ENCODE data around the gene CHST11.

CHST11 gene

DNA sequence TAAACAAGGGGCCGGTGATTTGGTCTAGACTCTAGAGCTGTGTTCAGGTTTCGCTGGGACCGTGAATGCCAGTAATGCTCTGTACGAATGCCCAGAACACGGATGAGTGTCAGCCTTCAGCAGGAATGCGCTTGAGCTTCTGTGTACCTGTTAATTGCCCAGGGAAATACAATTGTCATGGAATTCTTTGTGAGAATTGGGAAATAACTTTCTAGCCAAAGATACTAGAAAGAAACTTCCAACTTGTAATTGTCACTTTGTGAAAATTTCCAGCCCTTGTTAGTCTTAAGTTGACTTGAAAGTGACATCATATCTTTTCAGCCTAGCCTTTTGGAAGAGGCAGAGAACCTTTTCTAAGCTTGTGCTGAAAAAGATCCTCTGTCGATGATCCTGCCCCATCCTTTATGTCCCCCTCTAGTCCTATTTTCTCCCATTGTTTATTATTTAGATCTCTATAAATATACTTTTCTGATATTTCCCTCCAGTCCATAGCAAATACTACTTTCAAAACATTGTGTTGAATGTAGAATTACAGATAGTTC is 2.7 kb downstream of the CHST11 start:
- H3K27ac Mint-ChIP-seq: peak overlapping the region; percentile 94
- peaks cover 34% of the 10 kb centered on the region for H3K4me1 Mint-ChIP-seq
- H3K36me3 Mint-ChIP-seq: peaks cover 1% of the 10 kb centered on the region
- ATAC-seq (ENCODE audit: low read depth) (no peak), DNase-seq (ENCODE audit: low spot score in 2 of 2) (no peak)
- peak overlapping the region; percentile 99 for H3K4me3 Mint-ChIP-seq
- H3K27me3 Mint-ChIP-seq: no peaks in the 10 kb centered on the region
- H3K9me3 Mint-ChIP-seq: no peaks in the 10 kb centered on the region

DNA sequence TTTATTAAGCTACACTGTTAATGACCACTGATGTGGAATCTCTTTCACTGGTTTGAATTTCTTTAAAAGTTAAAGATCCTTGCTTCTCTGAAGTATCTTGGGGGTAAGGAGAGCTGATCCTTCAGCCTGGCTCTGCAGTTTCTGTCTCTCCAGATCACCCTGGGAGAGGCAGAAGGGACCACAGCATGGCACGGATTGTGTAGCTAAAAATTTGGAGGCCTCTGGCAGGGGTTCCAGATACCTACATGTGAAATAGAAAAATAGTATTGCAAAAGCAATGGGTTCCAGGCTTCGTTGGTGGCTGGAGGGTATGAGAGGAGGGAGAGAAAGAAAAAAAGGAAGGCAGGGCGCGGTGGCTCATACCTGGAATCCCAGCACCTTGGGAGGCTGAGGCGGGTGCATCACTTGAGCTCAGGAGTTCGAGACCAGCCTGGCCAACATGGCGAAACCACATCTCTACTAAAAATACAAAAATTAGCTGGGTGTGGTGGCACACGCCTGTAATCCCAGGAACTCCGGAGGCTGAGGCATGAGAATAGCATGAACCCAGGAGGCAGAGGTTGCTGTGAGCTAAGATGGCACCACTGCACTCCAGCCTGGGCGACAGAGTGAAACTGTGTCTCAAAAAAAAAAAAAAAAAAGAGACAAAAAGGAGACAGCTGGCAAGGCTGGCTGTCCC is 3.4 kb downstream of the CHST11 start:
- Mint-ChIP-seq H3K27me3 (no peaks in the 10 kb centered on the region), H3K4me1 (peaks cover 34% of the 10 kb centered on the region), H3K9me3 (no peaks in the 10 kb centered on the region), H3K27ac (peak overlapping the region; percentile 94), H3K4me3 (peak overlapping the region; percentile 99), H3K36me3 (peaks cover 1% of the 10 kb centered on the region)
- DNase-seq (ENCODE audit: low spot score in 2 of 2) (no peak), ATAC-seq (ENCODE audit: low read depth) (no peak)

DNA sequence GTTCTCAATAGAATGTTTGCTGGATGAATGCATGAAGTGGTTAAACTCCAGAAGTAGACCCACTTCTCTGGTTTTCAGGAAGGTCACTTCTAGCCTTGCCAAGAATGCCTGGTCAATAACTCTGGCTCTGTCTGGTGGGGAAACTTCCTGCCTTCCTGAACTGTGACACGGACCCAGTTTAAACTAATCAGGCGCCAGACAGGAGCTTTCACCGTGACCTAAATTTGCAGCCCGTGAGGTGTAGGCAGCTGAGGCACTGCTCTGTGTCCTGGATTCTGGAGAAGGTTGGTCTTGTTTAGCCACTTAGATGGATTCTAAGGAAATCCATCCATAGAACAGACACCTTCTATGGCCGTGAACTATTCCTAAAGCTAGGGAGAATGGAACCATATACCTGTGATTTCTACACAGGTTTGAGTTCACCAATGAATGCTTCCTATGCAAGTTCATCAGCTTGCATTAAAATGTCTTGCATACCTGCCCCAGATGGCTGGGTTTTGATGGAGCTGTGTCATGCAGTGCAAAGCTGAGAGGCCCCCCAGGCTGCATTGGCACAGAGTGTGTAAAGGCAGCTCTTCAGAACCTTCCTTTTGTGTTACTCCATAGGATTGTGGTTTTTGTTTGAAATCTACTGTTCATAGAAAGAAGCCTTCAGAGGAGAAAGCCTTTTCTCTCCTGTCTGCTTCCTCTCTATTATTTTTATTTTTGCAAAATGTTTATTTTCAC is 4.4 kb downstream of the CHST11 start:
- H3K9me3 Mint-ChIP-seq: no peaks in the 10 kb centered on the region
- H3K4me1 Mint-ChIP-seq: peaks cover 35% of the 10 kb centered on the region
- H3K4me3 Mint-ChIP-seq: peak overlapping the region; percentile 35
- H3K36me3 Mint-ChIP-seq: peaks cover 1% of the 10 kb centered on the region
- DNase-seq (ENCODE audit: low spot score in 2 of 2): no peak
- no peak for ATAC-seq (ENCODE audit: low read depth)
- peak overlapping the region; percentile 94 for H3K27ac Mint-ChIP-seq
- H3K27me3 Mint-ChIP-seq: no peaks in the 10 kb centered on the region

DNA sequence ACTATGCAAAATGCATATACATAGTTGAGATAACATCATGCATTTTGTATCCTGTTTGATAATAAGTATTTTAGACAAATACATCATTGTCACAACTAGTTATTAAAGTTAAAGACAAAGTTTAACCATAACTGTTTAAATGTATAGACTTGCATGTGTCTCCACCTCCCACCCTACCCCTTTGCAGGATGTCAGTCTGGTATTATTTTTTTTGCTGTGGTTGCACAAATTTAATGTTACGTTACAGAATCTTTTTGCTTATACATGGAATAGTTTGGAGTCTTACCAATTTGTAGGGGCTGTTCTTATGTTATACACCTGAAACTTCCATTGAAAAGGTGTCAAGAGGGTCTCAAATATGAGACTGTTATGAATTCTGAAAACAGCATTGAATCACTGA is 5.6 kb downstream of the CHST11 start:
- no peak for ATAC-seq (ENCODE audit: low read depth)
- H3K36me3 Mint-ChIP-seq: no peaks in the 10 kb centered on the region
- H3K27ac Mint-ChIP-seq: peak overlapping the region; percentile 84
- peak overlapping the region; percentile 12 for H3K4me3 Mint-ChIP-seq
- no peaks in the 10 kb centered on the region for H3K27me3 Mint-ChIP-seq
- H3K9me3 Mint-ChIP-seq: no peaks in the 10 kb centered on the region
- peaks cover 44% of the 10 kb centered on the region for H3K4me1 Mint-ChIP-seq
- DNase-seq (ENCODE audit: low spot score in 2 of 2): no peak

DNA sequence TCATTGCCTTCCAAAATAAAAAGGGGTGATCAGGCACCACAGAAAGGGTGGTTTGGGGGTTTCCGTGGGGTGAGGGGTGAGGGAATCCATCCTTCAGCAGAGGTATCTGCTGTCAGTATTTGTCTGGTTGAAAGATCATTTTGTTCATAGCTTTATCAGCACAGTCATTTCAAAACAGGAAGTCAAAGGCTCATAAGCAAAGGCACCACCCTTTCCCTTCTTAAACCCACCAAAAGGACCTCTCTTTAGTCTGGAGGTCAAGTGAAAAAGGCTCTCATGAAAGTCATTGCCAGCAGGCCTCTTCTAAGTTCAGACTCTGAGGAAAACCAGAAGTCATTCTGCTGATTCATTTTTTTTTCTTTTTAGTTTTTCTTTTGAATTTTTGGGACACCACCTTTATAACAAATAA is 6.2 kb downstream of the CHST11 start:
- ATAC-seq (ENCODE audit: low read depth) (peak; percentile 68), DNase-seq (ENCODE audit: low spot score in 2 of 2) (peak in 1 of 2 donors; percentile 44)
- peaks cover 49% of the 10 kb centered on the region for H3K4me1 Mint-ChIP-seq
- peak overlapping the region; percentile 84 for H3K27ac Mint-ChIP-seq
- no peaks in the 10 kb centered on the region for H3K27me3 Mint-ChIP-seq
- no peaks in the 10 kb centered on the region for H3K9me3 Mint-ChIP-seq
- peak overlapping the region; percentile 78 for H3K4me3 Mint-ChIP-seq
- H3K36me3 Mint-ChIP-seq: no peaks in the 10 kb centered on the region

DNA sequence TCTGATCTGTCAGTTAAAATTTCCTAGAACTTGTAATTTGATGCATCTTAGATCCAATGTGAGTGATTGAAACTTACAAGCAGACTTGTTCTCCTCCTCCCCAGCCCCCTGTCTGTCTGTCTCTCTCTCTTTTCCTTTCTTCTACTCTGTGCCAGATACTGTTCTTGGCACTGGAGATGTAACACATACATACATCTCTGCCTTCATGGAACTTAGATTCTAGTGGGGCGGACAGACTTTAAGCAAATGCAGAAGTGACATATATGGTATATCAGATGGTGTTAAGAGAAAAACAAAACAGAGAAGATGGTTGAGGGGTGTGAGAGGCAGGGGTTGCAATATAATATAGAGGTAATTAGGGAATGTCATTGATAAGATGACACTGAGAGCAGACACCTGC is 6.6 kb downstream of the CHST11 start:
- H3K4me3 Mint-ChIP-seq: peak overlapping the region; percentile 32
- DNase-seq (ENCODE audit: low spot score in 2 of 2): no peak
- H3K36me3 Mint-ChIP-seq: no peaks in the 10 kb centered on the region

DNA sequence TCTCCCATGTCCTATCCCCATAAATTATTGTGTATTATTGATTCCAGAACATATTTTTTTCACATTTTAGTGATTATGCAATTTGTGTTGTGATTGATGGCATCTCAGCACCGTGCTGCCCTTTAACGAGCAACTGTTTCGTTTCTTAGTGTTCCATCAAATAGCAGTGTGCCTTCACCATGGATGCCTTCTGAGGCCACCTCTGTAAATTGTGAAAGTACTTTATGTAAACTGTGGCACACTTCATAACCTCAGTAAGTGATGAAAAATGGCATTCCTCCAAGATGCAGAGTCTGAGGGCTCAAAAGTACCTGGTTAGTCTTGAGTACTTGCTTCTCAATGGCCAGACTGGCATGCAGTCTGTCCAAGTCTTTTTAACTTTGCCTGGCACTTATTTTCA is 8.2 kb downstream of the CHST11 start:
- H3K4me3 Mint-ChIP-seq: peak overlapping the region; percentile 17
- H3K4me1 Mint-ChIP-seq: peaks cover 58% of the 10 kb centered on the region
- H3K27ac Mint-ChIP-seq: peak overlapping the region; percentile 33
- no peak for ATAC-seq (ENCODE audit: low read depth)
- no peaks in the 10 kb centered on the region for H3K9me3 Mint-ChIP-seq
- DNase-seq (ENCODE audit: low spot score in 2 of 2): no peak
- H3K36me3 Mint-ChIP-seq: no peaks in the 10 kb centered on the region
- H3K27me3 Mint-ChIP-seq: no peaks in the 10 kb centered on the region

More for the DNA sequence above, 6.6 kb downstream of the CHST11 start:
- peak; percentile 21 for ATAC-seq (ENCODE audit: low read depth)
- Mint-ChIP-seq H3K4me1 (peaks cover 52% of the 10 kb centered on the region), H3K9me3 (no peaks in the 10 kb centered on the region), H3K27ac (peak overlapping the region; percentile 84), H3K27me3 (no peaks in the 10 kb centered on the region)

DNA sequence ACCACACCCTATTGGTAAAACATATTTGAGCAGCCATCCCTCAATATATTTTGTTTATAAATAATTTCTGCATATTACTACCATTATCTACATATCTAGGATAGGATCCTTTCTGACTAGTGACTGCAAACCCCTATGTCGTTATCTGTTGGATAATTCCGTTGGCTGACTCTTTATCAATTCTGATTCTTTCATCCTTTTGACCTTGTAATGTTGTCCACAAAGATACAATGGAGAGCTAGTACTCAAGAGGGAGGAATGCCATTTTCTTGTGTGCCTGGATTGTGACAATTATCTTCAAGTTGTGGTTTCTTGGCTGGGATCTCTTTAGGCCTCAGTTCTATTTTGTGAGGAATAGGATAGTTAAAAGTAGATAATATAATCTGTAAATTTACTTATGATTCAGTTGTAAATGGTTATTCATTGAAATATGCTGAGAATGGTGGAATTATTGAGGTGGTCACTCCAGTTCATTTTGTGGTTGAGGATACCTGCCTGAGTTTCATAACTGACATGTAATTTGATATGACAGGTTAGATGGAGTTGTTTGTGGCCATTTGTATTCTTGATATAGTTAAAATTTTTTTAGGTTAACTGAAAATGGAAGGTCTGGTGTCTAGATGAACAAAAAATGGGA is 10.1 kb downstream of the CHST11 start:
- H3K4me3 Mint-ChIP-seq: no peak overlapping the region
- no peaks in the 10 kb centered on the region for H3K9me3 Mint-ChIP-seq
- H3K27ac Mint-ChIP-seq: peak overlapping the region; percentile 10
- H3K27me3 Mint-ChIP-seq: no peaks in the 10 kb centered on the region
- H3K36me3 Mint-ChIP-seq: peaks cover 9% of the 10 kb centered on the region
- peaks cover 63% of the 10 kb centered on the region for H3K4me1 Mint-ChIP-seq
- DNase-seq (ENCODE audit: low spot score in 2 of 2): no peak
- ATAC-seq (ENCODE audit: low read depth): no peak

DNA sequence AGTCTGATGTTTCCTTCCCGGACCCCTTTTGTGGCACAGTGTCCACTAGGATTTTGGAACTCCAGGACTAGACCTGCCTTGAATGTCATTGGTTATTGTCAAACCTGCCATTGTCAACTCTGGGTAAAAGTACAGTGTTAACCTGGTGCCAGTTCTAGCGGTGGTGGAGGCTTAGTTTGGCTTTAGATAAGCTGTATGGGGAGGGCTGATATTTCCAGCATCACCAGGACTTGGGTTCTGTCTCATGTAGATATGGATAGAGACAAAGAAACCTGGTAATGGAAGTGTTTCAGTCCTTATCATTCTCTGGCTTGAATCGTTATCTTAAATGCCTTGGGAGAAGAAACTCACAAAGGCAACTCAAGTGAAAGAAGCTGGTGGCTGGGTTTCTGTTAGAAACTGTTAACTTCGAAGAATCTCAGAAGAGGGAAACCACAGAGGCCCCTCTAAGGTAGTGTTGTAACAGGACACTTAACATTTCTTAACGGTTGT is 10.6 kb downstream of the CHST11 start:
- no peaks in the 10 kb centered on the region for H3K27me3 Mint-ChIP-seq
- peak overlapping the region; percentile 10 for H3K27ac Mint-ChIP-seq
- ATAC-seq (ENCODE audit: low read depth): no peak
- H3K9me3 Mint-ChIP-seq: no peaks in the 10 kb centered on the region
- H3K4me1 Mint-ChIP-seq: peaks cover 64% of the 10 kb centered on the region
- peaks cover 9% of the 10 kb centered on the region for H3K36me3 Mint-ChIP-seq
- no peak for DNase-seq (ENCODE audit: low spot score in 2 of 2)
- no peak overlapping the region for H3K4me3 Mint-ChIP-seq

DNA sequence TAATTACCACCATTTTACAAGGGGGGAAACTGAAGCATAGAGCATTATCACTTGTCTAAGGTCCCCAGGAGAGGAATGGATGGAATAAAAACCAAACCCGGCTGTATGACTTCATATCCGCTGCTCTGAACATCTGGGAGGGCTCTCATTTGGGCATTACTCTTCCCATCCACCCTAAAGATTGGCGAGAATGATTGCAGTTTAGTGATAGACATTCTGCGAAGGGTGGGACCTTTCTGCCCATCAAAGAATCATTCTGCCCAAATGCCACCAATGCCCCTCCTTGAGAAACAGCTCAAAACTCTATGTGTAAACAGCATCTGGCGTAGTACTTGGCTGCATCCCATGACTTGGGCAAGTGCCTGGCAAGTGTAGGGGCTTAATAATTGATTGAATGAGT is 11.6 kb downstream of the CHST11 start:
- DNase-seq (ENCODE audit: low spot score in 2 of 2): no peak
- Mint-ChIP-seq H3K27ac (peak overlapping the region; percentile 10), H3K4me3 (peak overlapping the region; percentile 14), H3K4me1 (peaks cover 67% of the 10 kb centered on the region), H3K36me3 (peaks cover 9% of the 10 kb centered on the region), H3K9me3 (no peaks in the 10 kb centered on the region), H3K27me3 (no peaks in the 10 kb centered on the region)
- ATAC-seq (ENCODE audit: low read depth): no peak

DNA sequence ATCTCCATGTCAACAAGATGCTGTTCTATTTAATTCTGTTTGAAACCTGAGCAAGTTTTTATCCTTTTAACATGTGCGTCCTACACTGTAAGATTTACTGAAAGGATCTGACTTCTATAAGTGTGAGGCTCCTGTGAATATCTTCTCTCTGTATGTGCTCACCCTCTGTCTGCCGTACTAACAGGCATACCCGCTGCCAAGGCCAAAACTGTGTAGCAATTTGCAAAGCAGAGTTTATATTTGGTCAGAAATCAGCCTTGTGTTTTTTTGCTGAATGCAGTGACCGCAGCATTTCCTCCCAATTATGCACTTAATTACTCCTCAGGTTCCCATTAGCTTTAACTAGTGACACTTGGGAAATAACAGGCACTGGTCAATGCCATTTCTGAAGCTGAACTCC is 12.3 kb downstream of the CHST11 start:
- peak overlapping the region; percentile 56 for H3K27ac Mint-ChIP-seq
- no peak for ATAC-seq (ENCODE audit: low read depth)
- no peak for DNase-seq (ENCODE audit: low spot score in 2 of 2)
- H3K4me1 Mint-ChIP-seq: peaks cover 69% of the 10 kb centered on the region
- no peaks in the 10 kb centered on the region for H3K27me3 Mint-ChIP-seq
- H3K9me3 Mint-ChIP-seq: no peaks in the 10 kb centered on the region
- H3K36me3 Mint-ChIP-seq: peaks cover 9% of the 10 kb centered on the region
- no peak overlapping the region for H3K4me3 Mint-ChIP-seq

DNA sequence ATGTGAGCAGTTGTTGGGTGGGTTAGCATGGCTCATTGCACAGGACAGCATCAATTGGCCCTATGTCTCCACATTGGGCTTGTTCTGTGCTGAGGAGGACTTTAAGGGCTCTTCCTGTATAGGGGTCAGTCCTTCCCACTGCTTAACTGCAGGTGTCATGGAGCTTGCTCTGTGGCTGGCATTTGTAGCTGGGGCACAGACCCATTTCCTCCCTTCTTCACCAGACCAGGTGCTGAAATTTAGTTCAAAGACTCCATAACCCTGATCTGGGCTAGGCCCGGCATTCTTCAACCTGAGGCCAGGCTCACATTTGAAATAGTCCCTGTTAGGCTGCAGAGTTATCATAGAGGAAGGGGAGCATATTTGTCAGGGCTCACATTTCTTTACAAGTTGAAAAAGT is 12.8 kb downstream of the CHST11 start:
- no peaks in the 10 kb centered on the region for H3K9me3 Mint-ChIP-seq
- no peak for DNase-seq (ENCODE audit: low spot score in 2 of 2)
- H3K27me3 Mint-ChIP-seq: no peaks in the 10 kb centered on the region
- H3K4me1 Mint-ChIP-seq: peaks cover 70% of the 10 kb centered on the region
- ATAC-seq (ENCODE audit: low read depth): peak; percentile 8
- no peak overlapping the region for H3K4me3 Mint-ChIP-seq
- H3K27ac Mint-ChIP-seq: peak overlapping the region; percentile 56
- H3K36me3 Mint-ChIP-seq: peaks cover 9% of the 10 kb centered on the region

DNA sequence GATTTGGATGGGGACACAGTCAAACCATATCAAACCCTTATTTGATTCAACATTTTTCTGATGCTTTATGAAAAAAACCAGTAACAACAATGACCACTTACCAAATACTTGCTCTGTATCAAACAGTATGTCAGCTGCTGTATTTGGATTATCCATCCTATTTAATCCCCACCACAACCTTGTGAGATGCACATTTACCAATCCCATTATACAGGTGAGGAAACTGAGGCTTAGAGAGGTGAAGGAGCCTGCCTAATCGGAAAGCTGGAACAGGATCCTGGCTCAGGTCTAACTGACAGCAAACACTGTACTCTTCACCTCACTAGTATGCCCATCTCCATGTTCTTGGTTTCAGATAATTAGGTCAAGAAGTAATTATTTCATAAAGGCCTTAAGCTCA is 13.8 kb downstream of the CHST11 start:
- H3K4me3 Mint-ChIP-seq: no peak overlapping the region
- H3K9me3 Mint-ChIP-seq: no peaks in the 10 kb centered on the region
- H3K27me3 Mint-ChIP-seq: no peaks in the 10 kb centered on the region
- ATAC-seq (ENCODE audit: low read depth): no peak
- no peak for DNase-seq (ENCODE audit: low spot score in 2 of 2)
- H3K4me1 Mint-ChIP-seq: peaks cover 70% of the 10 kb centered on the region
- peak overlapping the region; percentile 56 for H3K27ac Mint-ChIP-seq
- H3K36me3 Mint-ChIP-seq: peaks cover 9% of the 10 kb centered on the region

DNA sequence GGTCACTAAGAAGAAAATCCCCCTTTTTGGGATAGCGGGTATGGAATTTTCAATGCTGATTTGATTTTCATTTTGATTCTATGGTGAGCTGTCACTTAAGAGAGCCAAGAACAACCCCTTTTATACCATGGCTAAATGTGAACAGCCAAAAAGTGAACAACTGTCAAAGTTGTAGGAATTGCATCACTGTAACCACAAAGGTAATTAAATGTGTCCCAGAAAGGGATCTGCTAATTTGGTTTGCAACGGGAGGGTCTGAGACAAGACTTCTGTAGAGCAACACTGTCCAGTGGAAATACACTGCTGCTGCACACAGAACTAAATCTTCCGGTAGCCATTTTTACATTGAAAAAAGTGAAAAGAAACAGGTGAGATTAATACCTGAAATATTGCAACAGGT is 14.6 kb downstream of the CHST11 start:
- no peaks in the 10 kb centered on the region for H3K27me3 Mint-ChIP-seq
- peaks cover 9% of the 10 kb centered on the region for H3K36me3 Mint-ChIP-seq
- peaks cover 67% of the 10 kb centered on the region for H3K4me1 Mint-ChIP-seq
- DNase-seq (ENCODE audit: low spot score in 2 of 2): no peak
- peak overlapping the region; percentile 56 for H3K27ac Mint-ChIP-seq
- H3K4me3 Mint-ChIP-seq: no peak overlapping the region
- no peak for ATAC-seq (ENCODE audit: low read depth)
- H3K9me3 Mint-ChIP-seq: no peaks in the 10 kb centered on the region

Data from memory B cell (primary cell).